ENCODE measurements around the gene SVIL.

DNA sequence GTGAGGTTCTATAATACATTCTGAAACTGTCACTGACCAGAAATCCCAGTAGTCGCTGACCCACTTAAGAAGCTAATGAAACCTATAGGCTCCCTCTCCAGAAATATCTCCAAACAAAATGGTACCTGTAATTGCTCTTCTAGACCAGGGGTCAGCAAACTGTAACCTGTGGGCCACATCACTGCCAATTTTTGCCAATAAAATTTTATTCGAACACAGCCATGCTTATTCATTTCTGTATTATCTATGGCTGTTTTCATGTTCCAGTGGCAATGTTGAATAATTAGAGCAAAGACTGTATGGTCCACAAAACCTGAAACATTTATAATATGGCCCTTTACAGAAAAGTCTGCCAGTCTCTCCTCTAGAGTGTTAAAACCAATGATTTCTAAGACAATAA, 37.2 kb upstream of the SVIL start:
- TF ChIP-seq, protein P1, sequence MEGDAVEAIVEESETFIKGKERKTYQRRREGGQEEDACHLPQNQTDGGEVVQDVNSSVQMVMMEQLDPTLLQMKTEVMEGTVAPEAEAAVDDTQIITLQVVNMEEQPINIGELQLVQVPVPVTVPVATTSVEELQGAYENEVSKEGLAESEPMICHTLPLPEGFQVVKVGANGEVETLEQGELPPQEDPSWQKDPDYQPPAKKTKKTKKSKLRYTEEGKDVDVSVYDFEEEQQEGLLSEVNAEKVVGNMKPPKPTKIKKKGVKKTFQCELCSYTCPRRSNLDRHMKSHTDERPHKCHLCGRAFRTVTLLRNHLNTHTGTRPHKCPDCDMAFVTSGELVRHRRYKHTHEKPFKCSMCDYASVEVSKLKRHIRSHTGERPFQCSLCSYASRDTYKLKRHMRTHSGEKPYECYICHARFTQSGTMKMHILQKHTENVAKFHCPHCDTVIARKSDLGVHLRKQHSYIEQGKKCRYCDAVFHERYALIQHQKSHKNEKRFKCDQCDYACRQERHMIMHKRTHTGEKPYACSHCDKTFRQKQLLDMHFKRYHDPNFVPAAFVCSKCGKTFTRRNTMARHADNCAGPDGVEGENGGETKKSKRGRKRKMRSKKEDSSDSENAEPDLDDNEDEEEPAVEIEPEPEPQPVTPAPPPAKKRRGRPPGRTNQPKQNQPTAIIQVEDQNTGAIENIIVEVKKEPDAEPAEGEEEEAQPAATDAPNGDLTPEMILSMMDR (conservative IDR thresholded peaks at IDR 0.05; ENCODE audit: low read length) = no peak
- TF ChIP-seq EZH2phosphoT487 (IDR thresholded peaks at IDR 0.05; ENCODE audit: borderline replicate concordance, low read depth, low read length) = no peak
